BLaER1 treated with 17β-estradiol and CSF1 and Interleukin-3, amounts not matched to agents 10 nM and 100 nM (cell line): Measurements from ENCODE around the gene GJB6.
A peak's percentile ranks its signal among the peaks of the same experiment; 100 is the strongest.

Experiments used
- H3K27ac ChIP-seq, 11 experiments: shearing (Covaris generic); formaldehyde crosslinking; 2 replicates each; pipeline ENCODE4 v1.8.1; 2022
- H3K27me3 ChIP-seq, 11 experiments: shearing (Covaris generic); formaldehyde crosslinking; 2 replicates each; pipeline ENCODE4 v1.8.1; 2022
- H3K36me3 ChIP-seq, 11 experiments: shearing (Covaris generic); formaldehyde crosslinking; 2 replicates each; pipeline ENCODE4 v1.8.1; 2022
- H3K4me1 ChIP-seq, 10 experiments: shearing (Covaris generic); formaldehyde crosslinking; 2 replicates each; pipeline ENCODE4 v1.8.1; 2022
- H3K4me2 ChIP-seq, 11 experiments: shearing (Covaris generic); formaldehyde crosslinking; 2 replicates each; pipeline ENCODE4 v1.8.1; 2022
- H3K4me3 ChIP-seq, 10 experiments: shearing (Covaris generic); formaldehyde crosslinking; 2 replicates each; pipeline ENCODE4 v1.8.1; 2022
- H3K9ac ChIP-seq, 11 experiments: shearing (Covaris generic); formaldehyde crosslinking; 2 replicates each; pipeline ENCODE4 v1.8.1; 2022
- H3K9me3 ChIP-seq, 11 experiments: shearing (Covaris generic); formaldehyde crosslinking; replicated peaks in 1 of 11; 2 replicates each; pipeline ENCODE4 v1.8.1; 2022
- H4K20me1 ChIP-seq, 11 experiments: shearing (Covaris generic); formaldehyde crosslinking; 2 replicates each; pipeline ENCODE4 v1.8.1; 2022
- Cebpa-rat ChIP-seq, 11 experiments: shearing (Covaris generic); IDR thresholded peaks; 2 replicates each; pipeline ENCODE4 v1.8.1; 2022

Gene GJB6

DNA sequence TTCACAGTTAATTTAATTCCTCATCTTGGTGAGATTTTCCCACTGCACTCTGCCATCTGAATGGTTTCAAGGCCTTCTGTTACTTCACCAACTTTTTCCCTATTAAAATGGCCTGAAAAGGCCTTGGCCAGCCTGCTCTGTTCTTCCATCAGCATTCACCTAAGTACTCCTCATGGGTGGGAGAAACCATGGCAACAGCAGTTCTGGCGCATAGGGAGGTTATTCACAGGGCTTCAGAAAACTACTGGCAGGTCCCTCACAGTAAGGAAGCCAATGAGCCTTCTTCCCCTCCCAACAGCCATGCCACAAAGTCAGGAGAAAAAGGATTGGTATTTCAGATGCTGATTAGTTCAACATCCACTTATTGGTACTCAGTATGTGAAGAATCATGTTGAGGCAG, 22.2 kb downstream of the GJB6 start:
- H3K4me1 ChIP-seq = peaks cover 5 to 10% (median 8%) of the 10 kb centered on the region in 10 experiments; a peak in 16 of 20 replicates
- peaks cover 6 to 31% (median 20%) of the 10 kb centered on the region in 11 experiments; a peak in 18 of 22 replicates for H3K9me3 ChIP-seq
- H3K27me3 ChIP-seq = no peaks in the 10 kb centered on the region
- no peak overlapping the region for H3K4me2 ChIP-seq
- TF ChIP-seq Cebpa-rat (IDR thresholded peaks at IDR 0.05) = no peak
- no peak overlapping the region for H3K4me3 ChIP-seq
- no peak overlapping the region for H3K27ac ChIP-seq
- no peaks in the 10 kb centered on the region for H3K36me3 ChIP-seq
- H4K20me1 ChIP-seq = no peaks in the 10 kb centered on the region
- no peak overlapping the region for H3K9ac ChIP-seq

DNA sequence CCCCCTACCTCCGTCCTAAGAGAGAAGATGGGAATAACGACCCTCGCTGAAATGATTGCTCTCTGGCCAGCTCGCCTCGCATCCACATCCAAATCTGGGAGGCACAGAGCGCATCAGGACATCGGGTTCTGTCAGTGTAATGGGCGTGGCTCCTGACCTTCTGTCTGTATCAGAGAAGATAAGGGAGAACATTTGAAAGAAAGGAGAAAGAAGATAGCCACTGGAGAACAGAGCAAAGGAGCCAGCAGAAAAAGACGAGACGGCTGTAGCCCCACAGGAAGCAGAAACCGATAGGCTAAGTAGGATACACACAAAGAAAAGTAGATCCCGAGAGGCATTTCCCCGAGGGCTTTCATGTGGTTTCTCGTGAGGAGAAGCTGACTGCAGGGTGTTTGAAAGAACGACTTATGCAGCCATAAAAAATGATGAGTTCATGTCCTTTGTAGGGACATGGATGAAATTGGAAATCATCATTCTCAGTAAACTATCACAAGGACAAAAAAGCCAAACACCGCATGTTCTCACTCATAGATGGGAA, 25.4 kb downstream of the GJB6 start:
- H3K27ac ChIP-seq = no peak overlapping the region
- no peaks in the 10 kb centered on the region for H3K36me3 ChIP-seq
- peak overlapping the region in 9 of 11 experiments; percentile 5 to 65 (median 58); a peak in 15 of 22 replicates for H3K4me2 ChIP-seq
- no peaks in the 10 kb centered on the region for H4K20me1 ChIP-seq
- H3K9me3 ChIP-seq = peaks cover 3 to 10% (median 7%) of the 10 kb centered on the region in 11 experiments; a peak in 10 of 22 replicates
- no peaks in the 10 kb centered on the region for H3K27me3 ChIP-seq
- H3K9ac ChIP-seq = no peak overlapping the region
- TF ChIP-seq Cebpa-rat (IDR thresholded peaks at IDR 0.05) = no peak
- H3K4me3 ChIP-seq = no peak overlapping the region
- peaks cover 5 to 10% (median 8%) of the 10 kb centered on the region in 10 experiments; a peak in 16 of 20 replicates for H3K4me1 ChIP-seq

DNA sequence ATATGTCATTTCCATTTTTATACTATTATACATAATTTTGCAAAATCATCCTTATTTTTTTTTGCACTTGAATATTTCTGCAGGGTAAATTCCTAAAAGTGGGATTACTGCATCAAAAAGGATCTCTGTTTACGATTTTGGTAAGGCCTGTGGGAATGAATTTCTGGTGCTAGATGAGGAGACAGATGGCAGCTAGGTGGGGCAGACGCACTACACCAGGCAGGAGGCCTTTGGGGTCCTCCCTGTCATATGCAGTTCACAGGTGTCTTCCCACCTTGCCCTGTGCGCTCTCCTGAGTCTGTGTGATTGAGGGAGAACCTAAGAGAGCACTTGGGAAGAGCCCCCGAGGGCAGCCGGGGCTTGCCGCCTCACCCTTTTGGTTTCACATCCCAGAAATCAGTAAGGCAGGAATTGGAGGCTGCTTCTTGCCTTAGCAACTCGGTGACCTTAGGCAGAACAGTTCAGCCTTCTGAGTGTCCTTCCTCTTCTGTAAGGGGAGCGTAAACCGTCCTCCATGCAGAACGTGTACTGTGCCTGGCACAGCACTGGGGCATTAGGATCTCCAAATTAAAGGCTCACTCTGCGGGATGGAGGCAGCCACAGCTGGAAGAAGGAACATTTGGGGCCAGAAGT, 25.9 kb downstream of the GJB6 start:
- no peak for TF ChIP-seq Cebpa-rat (IDR thresholded peaks at IDR 0.05)
- H4K20me1 ChIP-seq = no peaks in the 10 kb centered on the region
- H3K4me1 ChIP-seq = peaks cover 5 to 10% (median 8%) of the 10 kb centered on the region in 10 experiments; a peak in 16 of 20 replicates
- H3K27ac ChIP-seq = no peak overlapping the region
- peak overlapping the region in 9 of 11 experiments; percentile 5 to 65 (median 58); a peak in 15 of 22 replicates for H3K4me2 ChIP-seq
- H3K36me3 ChIP-seq = no peaks in the 10 kb centered on the region
- peaks cover 3 to 11% (median 7%) of the 10 kb centered on the region in 11 experiments; a peak in 12 of 22 replicates for H3K9me3 ChIP-seq
- H3K9ac ChIP-seq = no peak overlapping the region
- no peak overlapping the region for H3K4me3 ChIP-seq
- H3K27me3 ChIP-seq = no peaks in the 10 kb centered on the region

DNA sequence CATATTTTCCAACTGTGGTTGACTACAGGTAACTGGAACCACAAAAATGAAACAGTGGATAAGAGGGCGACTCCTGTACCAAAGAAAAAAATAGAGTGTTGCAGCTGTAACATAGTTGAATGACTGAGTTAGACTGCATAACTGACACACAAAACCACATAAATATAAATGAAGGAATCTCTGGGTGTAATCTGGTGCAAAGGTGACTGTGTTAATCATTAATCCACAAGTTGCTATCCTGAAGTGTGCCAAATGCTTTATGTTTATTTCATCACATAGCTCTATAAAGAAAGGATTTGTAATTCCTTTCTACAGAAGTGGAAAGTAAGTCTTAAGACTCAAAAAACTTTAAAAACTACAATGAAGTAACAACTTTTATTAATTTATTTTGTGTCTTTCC, 33.3 kb downstream of the GJB6 start:
- Histone ChIP-seq H3K4me2 (no peak overlapping the region), H3K4me3 (no peak overlapping the region), H3K36me3 (no peaks in the 10 kb centered on the region), H3K9ac (no peak overlapping the region), H3K27me3 (peaks cover 31 to 35% (median 35%) of the 10 kb centered on the region in 11 experiments), H3K27ac (no peak overlapping the region), H4K20me1 (peaks cover 0 to 16% (median 7%) of the 10 kb centered on the region in 11 experiments; a peak in 12 of 22 replicates), H3K4me1 (peaks cover under 1 to 8% (median 2%) of the 10 kb centered on the region in 10 experiments; a peak in 14 of 20 replicates), H3K9me3 (peaks cover 0 to 15% (median 4%) of the 10 kb centered on the region in 11 experiments; a peak in 8 of 22 replicates)
- no peak for TF ChIP-seq Cebpa-rat (IDR thresholded peaks at IDR 0.05)

DNA sequence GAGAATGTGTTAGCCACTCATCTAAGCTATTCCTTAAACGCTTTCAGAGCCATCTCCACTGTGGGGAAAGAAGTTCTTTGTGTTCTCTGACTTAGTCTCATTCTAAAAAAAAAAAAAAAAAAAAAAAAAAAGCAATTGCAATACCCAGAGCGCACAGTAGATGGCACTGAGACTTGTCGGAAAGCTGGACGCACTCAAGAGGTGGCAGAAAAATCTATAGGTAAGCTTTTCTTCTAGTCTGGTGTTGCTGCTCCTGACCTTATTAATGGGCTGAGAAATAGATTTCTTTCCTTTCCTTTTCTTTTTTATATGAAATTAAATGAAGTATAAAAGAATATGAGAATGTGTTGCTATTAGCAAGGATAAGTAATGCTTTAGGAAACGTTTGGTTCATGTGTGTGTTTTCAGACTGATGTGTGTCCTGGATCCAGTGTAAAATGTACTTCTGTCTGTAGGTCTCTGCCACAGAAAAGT, 34.7 kb downstream of the GJB6 start:
- no peak overlapping the region for H3K4me3 ChIP-seq
- H3K9me3 ChIP-seq = peaks cover 0 to 15% (median 4%) of the 10 kb centered on the region in 11 experiments; a peak in 8 of 22 replicates
- no peak overlapping the region for H3K4me2 ChIP-seq
- no peaks in the 10 kb centered on the region for H3K36me3 ChIP-seq
- H3K27ac ChIP-seq = no peak overlapping the region
- H3K4me1 ChIP-seq = peaks cover 12 to 21% (median 13%) of the 10 kb centered on the region in 10 experiments; a peak in 18 of 20 replicates
- no peak overlapping the region for H3K9ac ChIP-seq
- peaks cover 0 to 30% (median 16%) of the 10 kb centered on the region in 11 experiments; a peak in 14 of 22 replicates for H4K20me1 ChIP-seq
- TF ChIP-seq Cebpa-rat (IDR thresholded peaks at IDR 0.05) = no peak
- peaks cover 45 to 49% (median 49%) of the 10 kb centered on the region in 11 experiments for H3K27me3 ChIP-seq

DNA sequence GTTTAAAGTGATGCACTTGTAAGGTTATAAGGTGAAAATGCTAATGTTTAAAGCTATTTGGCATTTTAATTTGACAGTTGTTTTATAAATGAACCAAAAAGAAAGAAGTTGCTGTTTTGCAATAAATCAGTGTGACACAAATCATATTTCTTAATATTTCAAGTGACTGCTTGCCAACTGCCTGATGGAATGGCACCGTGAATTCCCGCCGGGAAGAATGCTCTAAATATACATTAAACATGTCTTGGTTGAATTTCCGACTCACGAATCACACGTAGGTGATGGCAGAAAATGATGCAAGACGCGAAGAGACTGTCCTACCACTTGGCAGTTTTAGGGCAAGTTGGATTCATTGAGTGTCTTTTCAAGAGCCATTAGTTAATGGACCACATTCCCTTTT, 36.3 kb downstream of the GJB6 start:
- H3K36me3 ChIP-seq = no peaks in the 10 kb centered on the region
- H3K4me1 ChIP-seq = peaks cover 17 to 28% (median 21%) of the 10 kb centered on the region in 10 experiments; a peak in 18 of 20 replicates
- TF ChIP-seq Cebpa-rat (IDR thresholded peaks at IDR 0.05) = no peak
- H3K4me2 ChIP-seq = no peak overlapping the region
- H3K27me3 ChIP-seq = peaks cover 61 to 65% (median 64%) of the 10 kb centered on the region in 11 experiments
- no peak overlapping the region for H3K9ac ChIP-seq
- H3K9me3 ChIP-seq = 0 out of 22 replicates have a peak, but pooled peaks cover 0 to 4% (median 0%) of the 10 kb centered on the region in 11 experiments
- H4K20me1 ChIP-seq = peaks cover 0 to 31% (median 16%) of the 10 kb centered on the region in 11 experiments; a peak in 15 of 22 replicates
- no peak overlapping the region for H3K4me3 ChIP-seq
- no peak overlapping the region for H3K27ac ChIP-seq

DNA sequence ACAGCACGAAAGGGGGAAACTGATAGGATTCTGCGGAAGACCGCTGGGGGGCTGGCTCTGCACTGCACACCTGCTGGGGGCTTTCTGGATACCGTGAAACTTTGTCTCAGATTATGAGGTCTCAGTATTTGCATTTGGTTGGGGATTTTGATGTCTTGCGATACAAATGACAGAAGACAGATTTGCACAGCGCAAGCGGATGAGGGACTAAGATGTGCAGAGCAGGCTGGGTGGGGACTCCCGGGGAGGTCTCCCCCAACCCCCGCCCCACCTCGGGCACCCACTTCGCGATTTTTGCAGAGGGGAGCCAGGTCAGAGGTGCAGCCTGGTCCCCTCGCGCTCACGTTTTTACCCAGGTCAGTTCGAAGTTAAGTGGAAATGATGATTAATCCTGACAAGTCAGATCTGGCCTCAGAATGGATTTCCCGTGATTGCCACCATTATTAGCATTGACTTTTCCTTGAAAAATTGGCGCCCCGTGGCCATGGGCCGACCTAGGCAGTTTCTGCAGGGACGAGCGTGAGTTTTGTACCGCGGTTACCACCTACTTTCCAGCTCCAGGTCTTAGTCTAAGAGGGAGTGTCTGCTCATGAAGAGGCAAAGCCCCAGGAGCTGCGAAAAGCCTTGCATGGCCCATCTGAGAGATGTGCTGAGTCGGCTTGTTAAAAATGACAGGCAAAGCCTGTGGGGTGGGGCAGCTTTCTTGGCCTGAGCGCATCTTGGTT, 38.0 kb downstream of the GJB6 start:
- peak overlapping the region in 8 of 10 experiments; percentile 58 to 76 (median 65); a peak in 12 of 20 replicates for H3K4me3 ChIP-seq
- TF ChIP-seq Cebpa-rat (IDR thresholded peaks at IDR 0.05) = no peak
- peaks cover 71 to 82% (median 81%) of the 10 kb centered on the region in 11 experiments for H3K27me3 ChIP-seq
- H4K20me1 ChIP-seq = peaks cover 0 to 31% (median 16%) of the 10 kb centered on the region in 11 experiments; a peak in 15 of 22 replicates
- peak overlapping the region; percentile 95 to 99 (median 97) for H3K4me2 ChIP-seq
- H3K9me3 ChIP-seq = peaks cover 0 to 4% (median 0%) of the 10 kb centered on the region in 11 experiments; a peak in 2 of 22 replicates
- peaks cover 19 to 36% (median 25%) of the 10 kb centered on the region in 10 experiments for H3K4me1 ChIP-seq
- H3K36me3 ChIP-seq = no peaks in the 10 kb centered on the region
- no peak overlapping the region for H3K9ac ChIP-seq
- H3K27ac ChIP-seq = no peak overlapping the region

DNA sequence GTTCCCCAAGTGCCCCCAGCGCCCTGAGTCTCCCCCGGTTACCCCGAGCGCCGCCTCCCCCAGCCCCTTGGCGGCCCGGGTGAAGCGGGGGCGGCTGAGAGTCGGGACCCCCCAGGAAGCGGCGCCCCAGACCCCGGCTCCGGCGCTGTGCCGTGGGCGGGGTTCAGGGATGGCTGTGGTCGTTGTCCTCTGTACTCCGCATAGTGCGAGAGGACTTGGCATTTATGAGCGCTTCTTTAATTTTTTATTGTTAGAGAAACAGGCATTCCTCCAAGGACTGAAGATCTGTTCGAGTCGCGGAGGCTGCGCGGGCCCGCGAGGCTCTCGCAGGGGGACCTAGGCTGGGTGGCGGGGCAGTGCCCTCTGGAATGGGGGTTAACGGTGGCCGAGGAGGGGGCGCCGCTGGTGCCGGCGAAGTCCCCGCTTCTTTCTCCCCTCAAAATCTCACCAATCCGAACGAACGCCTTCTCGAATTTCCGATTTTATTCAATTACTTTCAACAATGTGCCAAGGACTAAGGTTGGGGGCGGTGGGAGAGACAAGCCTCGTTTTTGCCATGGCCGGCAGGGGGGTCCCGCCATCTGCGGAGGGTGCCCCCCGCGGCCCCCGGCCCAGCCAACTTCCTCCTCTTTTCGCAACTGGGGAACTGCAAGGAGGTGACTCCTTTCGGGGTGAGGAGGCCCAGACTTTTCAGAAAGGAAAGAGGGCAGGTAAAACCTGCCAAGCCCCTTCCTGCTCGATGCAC, 38.8 kb downstream of the GJB6 start:
- TF ChIP-seq Cebpa-rat (IDR thresholded peaks at IDR 0.05) = no peak
- H3K36me3 ChIP-seq = no peaks in the 10 kb centered on the region
- peak overlapping the region in 6 of 11 experiments; percentile 5 to 69 (median 46); a peak in 9 of 22 replicates for H3K9ac ChIP-seq
- peak overlapping the region; percentile 58 to 76 (median 65) for H3K4me3 ChIP-seq
- H3K4me2 ChIP-seq = peak overlapping the region; percentile 95 to 99 (median 97)
- H3K27me3 ChIP-seq = peaks cover 71 to 88% (median 81%) of the 10 kb centered on the region in 11 experiments
- H4K20me1 ChIP-seq = peaks cover 0 to 31% (median 16%) of the 10 kb centered on the region in 11 experiments; a peak in 15 of 22 replicates
- H3K27ac ChIP-seq = no peak overlapping the region
- H3K4me1 ChIP-seq = peaks cover 19 to 38% (median 26%) of the 10 kb centered on the region in 10 experiments
- H3K9me3 ChIP-seq = peaks cover 0 to 6% (median 0%) of the 10 kb centered on the region in 11 experiments; a peak in 2 of 22 replicates
